GM19455 (cell line): Measurements from ENCODE around the gene SKAP2.

ENCODE experiments used
- ATAC-seq: cut with Tn5 transposase; IDR thresholded peaks from one replicate; pipeline ENCODE4 v1.9.1; 2021; ENCODE audit not compliant: unreplicated experiment

The SKAP2 gene

GRCh38 chr7:26668821-26669220, 195.6 kb downstream of the SKAP2 start:
- no peak for ATAC-seq

DNA sequence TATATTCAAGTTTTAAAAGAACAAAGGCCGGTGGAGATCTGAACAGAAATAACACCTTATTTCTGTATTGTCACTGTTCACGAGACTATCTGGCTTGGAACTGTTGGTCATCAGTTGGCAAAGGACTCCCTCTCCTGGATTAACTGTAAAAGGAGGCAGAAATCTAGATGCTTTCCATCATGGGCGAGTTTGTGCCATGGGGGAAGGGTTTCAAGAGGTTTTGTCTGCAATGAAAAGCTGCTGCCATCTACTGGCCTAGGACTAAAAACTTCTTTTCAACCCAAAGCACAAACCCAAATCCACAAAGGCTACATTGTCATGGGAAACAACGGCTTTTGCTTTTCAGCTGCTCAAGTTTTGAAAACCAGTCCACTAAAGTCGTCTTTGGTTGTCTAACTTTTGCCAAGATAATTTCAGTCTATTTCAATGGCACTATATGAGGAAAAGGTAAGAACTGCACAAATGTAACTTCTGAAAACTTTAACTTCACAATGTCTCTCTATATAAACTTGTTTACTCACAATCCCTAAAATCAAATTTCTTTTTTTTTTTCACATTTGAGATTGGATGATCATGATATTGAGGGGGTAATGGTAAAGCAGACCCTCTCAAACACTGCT, 196.8 kb downstream of the SKAP2 start:
- ATAC-seq = no peak

DNA sequence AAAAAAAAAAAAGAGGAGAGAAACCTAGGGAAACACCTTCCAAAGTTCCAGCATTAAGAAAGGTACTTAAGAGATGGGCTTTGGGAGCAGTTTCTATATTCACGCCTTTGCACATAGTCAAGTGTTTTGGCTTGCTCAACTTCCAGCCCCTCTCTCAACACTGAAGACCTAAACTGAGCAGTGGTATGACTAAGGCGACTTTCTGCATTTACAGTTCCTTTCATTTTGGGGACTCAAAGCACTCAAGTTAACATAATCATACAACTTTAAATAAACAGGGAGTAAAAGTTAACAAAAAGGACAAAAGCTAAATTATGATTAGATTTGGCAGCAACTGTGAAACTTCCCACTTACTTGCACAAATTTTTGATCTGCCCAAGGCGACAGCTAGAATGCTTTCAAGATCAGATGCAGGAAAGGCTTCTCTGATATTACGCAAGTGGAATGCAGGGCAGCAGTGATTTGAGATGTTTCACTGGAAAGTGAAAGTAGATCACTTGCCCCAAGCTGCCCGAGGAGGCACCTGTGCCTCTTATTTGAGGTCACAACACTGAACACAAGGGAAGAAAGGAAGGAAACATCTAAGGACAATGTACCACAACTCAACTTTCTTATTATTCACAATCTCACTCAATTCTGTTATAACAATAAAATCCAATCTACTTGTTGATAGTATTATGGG, 199.5 kb downstream of the SKAP2 start:
- ATAC-seq = no peak

DNA sequence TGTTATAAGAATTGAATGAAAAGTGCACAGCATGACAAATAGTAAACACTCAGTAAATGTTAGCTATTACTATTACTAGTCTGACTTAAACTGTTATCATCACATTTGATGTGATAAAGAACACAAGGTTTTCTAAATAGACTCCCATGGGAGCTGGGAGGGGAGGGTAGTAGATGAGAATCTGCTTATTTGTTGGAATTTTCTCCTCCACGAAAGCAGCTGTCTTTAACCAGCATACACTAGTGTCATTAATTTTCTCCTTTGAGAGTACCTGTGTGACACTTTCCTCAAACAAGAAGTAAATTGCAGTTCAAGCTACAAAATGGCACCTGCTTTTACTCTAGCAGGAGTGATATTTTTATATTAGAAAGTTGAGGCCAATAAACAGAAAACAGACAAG, 200.1 kb downstream of the SKAP2 start:
- no peak for ATAC-seq

DNA sequence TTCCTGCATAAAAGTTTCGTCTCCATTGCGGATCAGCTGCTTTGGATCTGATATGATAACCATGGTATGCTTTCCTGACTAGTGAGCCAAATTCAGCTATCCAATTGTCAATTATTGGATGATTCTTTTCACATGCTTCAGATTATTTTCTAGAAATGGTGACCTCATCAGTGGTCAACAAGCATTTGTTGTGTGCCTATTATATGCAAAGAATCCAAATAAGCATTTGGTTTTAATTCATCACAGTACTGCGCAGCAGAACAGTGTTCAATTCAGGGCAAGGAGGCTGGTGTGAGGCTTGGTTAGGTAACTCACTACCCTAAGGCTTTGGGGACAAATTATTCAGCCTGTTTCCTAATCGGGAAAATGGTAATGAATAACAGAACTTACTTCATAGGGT, 200.5 kb downstream of the SKAP2 start:
- ATAC-seq = no peak

DNA sequence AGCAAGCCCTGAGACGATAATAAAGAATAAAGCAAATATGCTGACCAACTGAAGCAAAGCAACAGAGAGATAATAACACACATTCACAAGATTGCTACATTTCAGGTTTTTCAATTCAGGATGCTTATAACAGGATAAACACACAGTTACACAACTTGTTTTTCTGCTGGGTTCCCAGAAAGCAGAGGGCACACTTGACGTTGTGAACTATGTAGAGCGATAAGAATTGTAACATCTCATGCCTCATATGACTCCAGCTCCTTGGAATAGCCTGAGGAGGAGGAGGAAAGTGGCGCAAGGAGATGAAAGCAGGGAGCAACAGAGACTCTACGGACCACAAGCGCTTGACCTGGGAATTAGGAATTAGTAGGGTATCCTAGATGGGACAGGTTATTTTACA, 201.7 kb downstream of the SKAP2 start:
- ATAC-seq = no peak

GRCh38 chr7:26659121-26659520, 205.3 kb downstream of the SKAP2 start:
- ATAC-seq = no peak

DNA sequence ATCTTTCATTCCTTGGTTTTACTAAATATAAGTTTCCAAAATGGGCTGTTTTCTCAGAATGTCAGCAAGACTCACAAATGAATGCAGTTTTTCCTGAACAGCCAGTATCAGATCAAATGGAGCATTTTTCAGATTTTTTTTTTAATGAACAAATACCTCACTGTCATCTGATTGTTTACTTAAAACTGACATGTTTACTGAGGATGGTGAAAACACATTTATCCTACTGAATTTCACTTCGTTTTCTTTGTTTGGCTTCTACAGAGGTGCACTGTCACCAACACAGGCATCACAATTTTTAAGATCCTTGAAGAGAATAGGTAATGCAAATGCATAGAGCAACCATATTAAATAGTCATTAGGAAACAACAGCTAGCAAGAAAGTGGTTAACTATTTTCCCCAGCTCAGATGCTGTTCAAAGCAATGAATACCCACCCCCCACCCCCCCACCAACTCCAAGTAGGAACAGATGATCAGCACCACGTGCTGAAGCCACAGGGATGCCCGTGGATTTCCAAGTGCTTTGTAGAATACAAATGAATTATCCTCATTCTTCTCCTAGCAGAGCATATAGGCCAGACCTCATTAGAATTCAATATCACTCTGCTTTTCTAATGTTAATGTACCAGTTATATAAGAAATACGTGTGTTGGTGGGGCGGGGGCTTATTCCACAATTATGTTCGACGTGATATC, 205.9 kb downstream of the SKAP2 start:
- ATAC-seq = no peak

GRCh38 chr7:26657686-26658388, 206.6 kb downstream of the SKAP2 start:
- no peak for ATAC-seq

DNA sequence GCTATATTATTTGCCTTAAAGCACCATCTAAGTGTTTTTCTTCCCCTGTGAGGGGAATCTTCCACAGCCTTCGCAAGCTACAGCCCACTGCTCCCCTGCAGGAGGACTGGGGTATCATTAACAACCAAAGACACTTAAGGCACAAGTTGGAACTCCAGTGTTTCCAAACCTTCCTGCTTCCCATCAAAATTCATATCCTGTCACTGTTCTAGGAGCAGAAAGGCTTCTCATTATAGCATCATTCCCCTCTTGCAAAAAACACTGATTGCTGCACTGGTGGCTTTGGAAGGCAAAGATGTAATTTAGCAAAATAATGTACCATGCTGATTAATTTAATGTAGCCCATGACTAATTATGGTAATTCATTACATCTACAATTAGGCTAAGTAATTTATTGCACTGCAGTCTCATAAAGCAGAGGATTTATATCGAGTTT, 207.2 kb downstream of the SKAP2 start:
- ATAC-seq = no peak

DNA sequence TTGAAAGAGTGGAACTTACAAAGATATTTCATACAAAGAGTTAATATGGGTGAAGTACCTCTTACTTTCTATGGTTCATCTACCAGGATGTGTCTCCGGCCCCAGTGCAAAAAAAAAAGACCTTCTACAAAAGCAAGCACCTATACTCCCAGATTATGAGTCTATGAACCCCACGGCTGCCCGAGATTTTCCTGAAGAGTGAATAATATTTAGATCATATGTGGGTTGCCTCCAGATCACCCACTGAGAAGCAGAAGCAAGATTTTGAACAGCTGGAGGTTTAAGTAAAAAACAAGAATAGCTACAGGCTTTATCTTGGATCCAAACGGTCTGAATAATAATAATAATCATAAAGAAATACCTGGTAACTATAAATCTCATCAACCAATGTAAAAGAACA, 207.7 kb downstream of the SKAP2 start:
- no peak for ATAC-seq

- ATAC-seq = no peak
These were observed 208.6 kb downstream of the SKAP2 start for GRCh38 chr7:26655781-26656180.

GRCh38 chr7:26653430-26654399, 210.7 kb downstream of the SKAP2 start:
- no peak for ATAC-seq

GRCh38 chr7:26652401-26653100, 211.8 kb downstream of the SKAP2 start:
- ATAC-seq = no peak

DNA sequence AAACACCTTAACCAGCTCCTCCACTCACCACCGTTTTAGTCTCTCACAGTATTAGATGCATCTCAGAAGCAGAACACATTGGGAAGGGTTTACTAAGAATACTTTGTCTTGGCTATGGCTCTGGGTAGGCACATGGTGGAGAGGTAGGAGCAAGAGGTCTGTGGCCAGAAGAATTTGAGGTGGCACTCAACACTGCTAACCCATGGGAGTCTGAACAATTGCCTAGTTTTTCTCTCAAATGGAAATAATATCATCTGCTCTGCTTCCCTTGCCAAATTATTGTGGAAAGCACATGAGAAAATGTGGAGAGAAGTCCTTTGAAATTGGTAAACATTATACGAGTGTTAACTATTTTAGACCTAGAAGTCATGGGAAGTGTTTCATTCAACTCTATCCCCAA, 214.3 kb downstream of the SKAP2 start:
- ATAC-seq = no peak

GRCh38 chr7:26649388-26649787, 215.0 kb downstream of the SKAP2 start:
- ATAC-seq = no peak

DNA sequence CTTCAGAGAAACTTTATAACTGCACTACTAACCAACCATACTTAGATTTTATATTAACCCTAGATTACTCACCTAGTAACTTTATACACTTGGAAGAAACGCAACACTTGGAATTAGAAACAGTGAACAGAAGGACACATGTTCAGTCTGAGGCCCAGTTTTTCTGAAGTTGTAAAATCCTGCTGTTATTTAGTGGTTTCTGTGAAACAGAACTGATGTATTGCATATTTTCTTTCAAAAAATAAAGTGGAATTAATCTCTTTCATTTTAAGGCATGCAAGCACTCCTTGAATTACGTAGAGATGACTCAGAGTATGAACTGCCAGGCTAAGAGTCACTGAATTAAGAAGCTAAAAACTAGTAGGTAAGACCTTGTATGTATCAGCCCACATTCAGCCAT, 215.8 kb downstream of the SKAP2 start:
- ATAC-seq = no peak

- no peak for ATAC-seq
These were observed 217.9 kb downstream of the SKAP2 start for GRCh38 chr7:26646336-26647048.

DNA sequence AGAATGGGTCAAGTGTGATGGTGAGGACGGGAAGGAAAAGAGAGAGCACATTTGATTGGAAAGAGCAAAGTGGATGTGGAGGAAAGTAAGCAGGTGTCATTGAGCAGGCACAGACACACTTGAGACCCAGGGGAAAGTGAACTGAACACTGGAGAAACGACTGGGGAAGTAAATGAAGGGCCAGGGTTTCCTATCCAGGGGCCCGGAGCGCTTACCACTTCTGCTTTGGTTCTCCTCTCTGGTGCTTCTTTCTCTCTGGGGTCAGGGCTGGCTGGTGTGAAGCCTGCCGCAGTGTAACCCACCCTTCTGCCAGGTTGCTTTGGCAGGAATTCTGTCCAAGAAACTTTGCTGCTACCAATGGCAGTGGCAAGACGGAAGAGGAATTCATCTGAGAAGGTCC, 219.3 kb downstream of the SKAP2 start:
- ATAC-seq = no peak
